Lung microvascular endothelial cell (primary cell): ENCODE results near the gene SLAMF9. TPM values are rescaled to one million over a fixed set of nuclear protein-coding genes. Genes with fewer than 3 reads are reported as not detected.
"Not testable (repeated sequence)": the region's sequence is repeated elsewhere in the genome, so short reads cannot be mapped to it uniquely, and the experiment has no call there.

Source experiments
- DNase-seq, 2 donors: peaks; one replicate each; pipeline versions ENCODE4 v3.0.0 to v3.0.0-alpha.2; 2010; ENCODE audit warnings: low read depth in 2 of 2
- total RNA-seq: library from RNA; depleted of rRNA; stranded (reverse); fragments of >200 nt; gene quantifications from 2 replicates; pipeline ENCODE4 v1.2.1, GENCODE V29; 2014

Gene SLAMF9
- total RNA-seq, 1 donor from 2014 or later, result not detected

DNA sequence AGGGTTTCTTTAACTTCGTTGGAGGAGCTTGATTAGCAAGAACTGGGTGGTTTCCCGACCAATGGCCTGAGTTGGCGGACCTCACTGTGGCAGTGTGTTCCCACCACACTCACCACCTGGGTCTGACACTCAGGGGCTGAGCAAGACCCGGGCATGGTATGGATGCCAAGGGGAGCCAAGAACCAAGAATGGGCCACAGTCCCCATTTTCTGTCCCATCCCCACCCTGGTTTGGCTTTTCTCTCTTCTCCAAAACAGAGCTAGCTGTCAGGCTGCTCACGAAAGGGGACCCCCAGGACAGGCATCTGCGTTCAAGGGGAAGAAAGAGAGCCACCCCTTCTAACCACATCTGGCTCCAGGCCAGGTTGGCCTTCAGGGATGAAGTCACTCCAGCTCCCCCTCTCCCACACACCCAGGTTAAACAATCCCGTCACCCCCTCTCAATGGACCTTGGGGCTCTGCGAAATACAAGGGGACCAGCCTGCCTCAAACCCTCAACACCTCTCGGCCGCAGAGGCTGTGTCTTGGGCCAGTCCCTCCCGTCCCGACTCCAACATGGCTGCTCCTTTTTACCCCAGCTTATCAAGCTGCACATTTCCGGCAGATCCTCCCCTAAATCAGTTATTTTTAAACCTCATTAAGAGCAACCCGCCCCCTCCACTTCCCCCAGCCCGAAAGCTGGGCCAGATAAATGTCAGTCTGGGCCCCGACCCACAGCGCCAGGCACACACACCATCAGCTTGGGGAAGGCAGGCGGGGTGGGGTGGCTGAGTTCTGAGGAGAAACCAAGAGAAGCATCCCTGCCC is 32.1 kb downstream of the SLAMF9 start:
- DNase-seq, result peak in 1 of 2 donors; percentile 54

DNA sequence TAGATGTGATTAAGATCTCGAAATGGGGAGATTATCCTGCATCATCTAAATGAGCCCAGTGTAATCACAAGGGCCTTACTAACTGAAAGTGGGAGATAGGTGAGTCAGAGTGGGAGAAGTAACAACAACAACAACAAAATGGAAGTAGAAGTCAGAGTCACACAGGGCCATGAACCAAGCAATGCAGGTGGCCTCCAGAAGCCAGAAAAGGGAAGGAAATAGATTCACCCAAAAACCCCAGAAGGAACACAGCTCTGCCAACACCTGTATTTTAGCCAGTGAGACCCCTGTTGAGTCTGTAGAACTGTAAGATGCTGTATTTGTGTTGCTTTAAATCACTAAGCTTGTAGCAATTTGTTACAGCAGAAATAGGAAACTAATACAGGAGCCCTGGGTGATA is 32.8 kb downstream of the SLAMF9 start:
- DNase-seq, result peak in 1 of 2 donors; percentile 49

DNA sequence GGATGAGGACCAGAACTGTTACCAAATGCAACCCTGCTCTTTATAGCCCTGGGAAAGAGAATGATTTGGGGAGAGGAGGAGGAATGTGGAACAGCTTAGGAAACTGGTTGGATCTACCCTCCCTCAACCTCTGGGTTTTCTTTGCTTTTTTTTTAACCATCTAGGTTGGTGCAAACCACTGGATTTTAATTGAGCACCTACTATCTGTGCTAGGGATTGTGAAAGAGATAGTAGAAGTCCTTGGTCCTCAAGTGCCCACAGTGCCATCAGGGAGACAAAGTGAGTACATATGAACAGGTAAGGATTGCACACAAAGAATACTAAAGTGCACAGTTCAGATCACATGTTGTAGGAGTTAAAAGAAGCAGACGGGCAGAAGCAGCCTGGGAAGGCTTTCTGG is 33.4 kb downstream of the SLAMF9 start:
- DNase-seq, result no peak

DNA sequence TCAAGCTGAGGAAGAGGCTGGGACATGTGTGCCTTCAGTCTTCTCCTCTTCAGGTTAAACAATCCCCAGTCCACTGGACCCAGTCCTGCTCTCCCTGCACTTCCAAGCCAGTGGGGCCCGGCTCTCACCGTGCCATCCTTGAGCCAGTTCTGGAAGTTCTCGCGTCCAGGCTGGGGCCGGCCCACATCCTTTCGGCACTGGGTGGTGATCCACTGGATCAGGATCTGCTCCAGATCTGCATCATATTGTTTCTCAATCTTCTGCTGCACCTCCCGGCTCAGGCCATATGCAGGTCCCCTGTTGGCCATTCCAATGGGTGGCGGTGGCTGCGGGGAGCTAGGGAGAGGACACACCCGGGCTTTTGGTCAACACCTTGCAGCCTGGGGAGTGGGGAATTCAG is 33.8 kb downstream of the SLAMF9 start:
- no peak for DNase-seq

- DNase-seq, result no peak
Observed at GRCh38 chr1:159919236-159919865, 34.7 kb downstream of the SLAMF9 start.

- no peak for DNase-seq
Observed at GRCh38 chr1:159918352-159919200, 35.5 kb downstream of the SLAMF9 start.

DNA sequence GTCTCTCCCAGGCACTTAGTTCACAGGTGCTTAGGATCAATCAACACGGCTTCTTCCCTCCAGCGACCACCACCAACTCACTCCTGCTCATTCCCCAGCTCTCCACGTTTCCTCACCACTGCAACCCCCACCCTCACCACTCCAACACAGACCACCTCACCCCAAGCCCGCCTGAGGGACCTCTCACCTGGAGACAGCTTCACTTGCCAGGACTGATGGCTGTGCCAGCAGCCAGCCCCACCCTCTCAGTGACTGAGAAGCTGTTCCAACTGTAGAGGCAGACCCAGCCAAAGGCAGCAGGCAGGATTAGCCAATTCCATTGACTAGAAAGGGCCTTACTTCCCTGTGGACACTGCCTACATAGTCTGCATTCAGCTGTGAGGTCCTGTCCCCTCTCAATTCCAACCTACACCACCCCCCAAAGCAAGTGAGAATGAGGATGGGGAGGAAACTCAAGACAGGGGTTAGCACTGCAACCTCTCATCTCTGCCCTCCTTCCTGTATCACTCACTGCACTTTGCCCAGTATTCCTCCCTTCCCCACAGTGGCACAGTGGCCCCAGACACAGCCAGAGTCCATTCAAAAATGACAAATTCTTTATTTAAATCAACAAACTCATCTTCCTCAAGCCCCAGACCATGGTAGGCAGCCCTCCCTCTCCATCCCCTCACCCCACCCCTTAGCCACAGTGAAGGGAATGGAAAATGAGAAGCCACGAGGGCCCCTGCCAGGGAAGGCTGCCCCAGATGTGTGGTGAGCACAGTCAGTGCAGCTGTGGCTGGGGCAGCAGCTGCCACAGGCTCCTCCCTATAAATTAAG is 36.3 kb downstream of the SLAMF9 start:
- DNase-seq, result no peak

DNA sequence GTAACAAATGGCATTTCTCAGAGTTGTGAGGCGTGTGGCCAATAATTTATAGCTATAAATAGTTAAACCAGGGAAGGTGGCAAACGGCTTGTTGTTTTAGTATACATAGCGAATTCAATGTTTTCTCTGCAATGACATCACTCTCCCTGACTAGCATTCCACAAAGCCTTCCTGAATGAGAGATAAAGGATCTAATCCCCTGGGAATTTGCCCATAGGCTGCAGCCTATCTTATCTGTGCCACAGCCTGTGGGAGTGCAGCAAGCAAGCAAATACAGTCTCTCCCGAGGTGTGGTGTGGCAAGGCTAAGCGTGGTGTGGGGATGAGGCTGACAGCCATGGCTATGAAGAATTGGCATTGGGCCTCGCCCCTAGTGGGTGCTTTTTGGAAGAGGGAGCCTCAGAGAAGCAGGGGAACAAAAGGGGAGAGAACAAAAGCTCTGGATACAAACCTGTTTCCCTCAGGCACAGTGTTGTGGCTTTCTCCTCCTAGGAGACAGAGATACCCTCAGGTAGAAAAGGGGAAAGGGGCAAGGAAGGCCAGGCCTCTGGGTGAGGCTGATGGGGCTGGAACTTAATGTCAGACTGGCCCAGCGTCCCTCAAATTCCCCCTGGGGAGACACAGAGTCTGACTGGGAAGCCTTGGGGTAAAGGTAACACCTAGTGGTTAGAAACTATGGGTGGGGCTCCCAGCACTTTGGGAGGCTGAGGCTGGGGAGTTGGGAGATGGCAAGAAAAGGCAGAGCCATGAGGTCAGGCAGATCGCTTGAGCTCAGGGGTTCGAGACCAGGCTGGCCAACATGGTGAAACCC is 37.6 kb downstream of the SLAMF9 start:
- peak; percentile 58 to 64 for DNase-seq

- no peak for DNase-seq
Observed at GRCh38 chr1:159915571-159916241, 38.3 kb downstream of the SLAMF9 start.

- no peak for DNase-seq
Observed at GRCh38 chr1:159914252-159915018, 39.6 kb downstream of the SLAMF9 start.

- no peak for DNase-seq
Observed at GRCh38 chr1:159913451-159914192, 40.4 kb downstream of the SLAMF9 start.

DNA sequence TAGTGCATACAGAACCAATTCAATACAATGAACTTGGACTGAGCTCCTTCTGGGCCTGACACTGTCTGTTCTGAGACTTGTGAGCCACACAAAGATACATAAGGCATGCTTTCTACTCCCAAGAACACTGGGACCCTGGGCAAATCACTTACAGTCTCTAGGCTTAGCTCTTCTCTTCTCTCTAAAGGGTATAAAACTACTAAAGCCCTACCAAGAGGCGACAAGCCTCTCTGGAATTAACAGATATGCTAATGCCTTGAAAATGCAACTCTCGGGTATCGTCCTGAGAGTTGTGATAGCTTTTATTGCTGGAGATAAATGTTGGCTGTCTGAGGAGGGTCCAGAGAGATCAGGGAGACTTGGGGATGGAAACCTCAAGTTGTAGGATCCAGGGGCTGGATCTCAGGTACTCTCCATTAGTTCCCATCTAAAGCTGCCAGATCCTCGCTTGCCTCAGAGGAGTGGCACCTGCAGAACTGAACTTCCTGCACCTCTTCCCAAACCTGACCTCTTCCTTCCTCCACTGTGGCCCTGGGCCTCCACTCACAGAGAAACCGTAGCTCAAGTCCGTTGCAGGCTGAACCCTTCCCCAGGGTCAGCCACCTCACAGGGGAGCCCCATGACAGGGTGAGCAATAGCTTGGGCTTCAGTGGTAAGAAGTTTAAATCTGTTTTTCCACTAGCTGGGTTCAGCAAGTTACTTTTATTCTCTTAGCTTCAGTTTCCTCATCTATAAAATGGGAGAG is 42.5 kb downstream of the SLAMF9 start:
- DNase-seq, result peak in 1 of 2 donors; percentile 31

- no peak for DNase-seq
Observed at GRCh38 chr1:159908031-159908940, 45.8 kb downstream of the SLAMF9 start.

- DNase-seq, result no peak
Observed at GRCh38 chr1:159906960-159907359, 47.1 kb downstream of the SLAMF9 start.

- not testable (repeated sequence) for DNase-seq
Observed at GRCh38 chr1:159904036-159904435, 50.0 kb downstream of the SLAMF9 start.

- DNase-seq, result no peak
Observed at GRCh38 chr1:159902541-159902940, 51.5 kb downstream of the SLAMF9 start.
